ENCODE data around the gene KLF11.

GRCh38 chr2:10016802-10017258 is 26.5 kb upstream of the KLF11 start:
- TF ChIP-seq JUND (IDR thresholded peaks at IDR 0.05) (no peak), TAF1 (IDR thresholded peaks at IDR 0.05; ENCODE audit: borderline replicate concordance, low read depth, low read length) (no peak), GABPA (IDR thresholded peaks at IDR 0.05; ENCODE audit: low read depth) (no peak), CTCF (IDR thresholded peaks at IDR 0.05) (no peak), EP300 (IDR thresholded peaks at IDR 0.05; ENCODE audit: borderline replicate concordance in 1 of 2, low read depth in 1 of 2, low read length in 1 of 2) (no peak), YY1 (IDR thresholded peaks at IDR 0.05; ENCODE audit: low read depth) (no peak), MXI1 (IDR thresholded peaks at IDR 0.05; ENCODE audit: low read depth, low read length) (no peak)
